Stimulated activated CD4-positive, alpha-beta T cell treated with anti-CD3 and anti-CD28 coated beads, TNF-alpha, amount 100 ng/mL, for 24 hours (primary cell): Measurements from ENCODE around the gene MARK3.
A peak's percentile ranks its signal among the peaks of the same experiment; 100 is the strongest.
"Not testable (repeated sequence)": the region's sequence is repeated elsewhere in the genome, so short reads cannot be mapped to it uniquely, and the experiment has no call there.

Experiments
- DNase-seq, 3 experiments: peaks; one replicate each; pipeline ENCODE4 v3.0.0-alpha.2; 2020; ENCODE audit warnings: low read depth in 3 of 3

Gene MARK3

GRCh38 chr14:103512180-103512579, 127.0 kb downstream of the MARK3 start:
- not testable (repeated sequence) for DNase-seq

- DNase-seq = no peak
Measured at GRCh38 chr14:103512701-103513611, 127.7 kb downstream of the MARK3 start.

- no peak for DNase-seq
Measured at GRCh38 chr14:103514596-103515421, 129.6 kb downstream of the MARK3 start.

GRCh38 chr14:103516426-103517173, 131.4 kb downstream of the MARK3 start:
- DNase-seq = no peak

- DNase-seq = no peak
Measured at GRCh38 chr14:103517174-103517566, 132.0 kb downstream of the MARK3 start.

- DNase-seq = no peak
Measured at GRCh38 chr14:103517721-103518421, 132.7 kb downstream of the MARK3 start.

- peak in 1 of 3 experiments; percentile 58 for DNase-seq
Measured at GRCh38 chr14:103518422-103519042, 133.3 kb downstream of the MARK3 start.

- no peak for DNase-seq
Measured at GRCh38 chr14:103519043-103519836, 134.0 kb downstream of the MARK3 start.

- no peak for DNase-seq
Measured at GRCh38 chr14:103519837-103520212, 134.6 kb downstream of the MARK3 start.

- no peak for DNase-seq
Measured at GRCh38 chr14:103520269-103520656, 135.0 kb downstream of the MARK3 start.

GRCh38 chr14:103520657-103521437, 135.6 kb downstream of the MARK3 start:
- peak in 1 of 3 experiments; percentile 56 for DNase-seq

GRCh38 chr14:103521438-103521950, 136.3 kb downstream of the MARK3 start:
- DNase-seq = no peak

GRCh38 chr14:103521951-103522563, 136.8 kb downstream of the MARK3 start:
- DNase-seq = no peak

GRCh38 chr14:103522649-103523574, 137.7 kb downstream of the MARK3 start, which contains the start of gene CKB:
CKB (minus strand) TSS chr14:103522830; CDS start chr14:103522493, 337 bp downstream.
- no peak for DNase-seq

GRCh38 chr14:103523575-103523954, 138.3 kb downstream of the MARK3 start:
- no peak for DNase-seq

GRCh38 chr14:103524002-103524935, 139.1 kb downstream of the MARK3 start:
- no peak for DNase-seq
